IMR-90 (cell line): ENCODE data around the gene PDYN.

ENCODE experiments used
- BHLHE40 ChIP-seq: fragments of 150-350 bp; IDR thresholded peaks from 2 replicates; pipeline ENCODE4 v1.6.1; 2016; ENCODE audit warnings: mild to moderate bottlenecking, low read depth, low read length
- CTCF ChIP-seq: conservative IDR thresholded peaks from 2 replicates; pipeline ENCODE4 v1.5.1; 2012; ENCODE audit warnings: mild to moderate bottlenecking, low read depth, low read length, improper control_type of control experiment
- MAZ ChIP-seq: IDR thresholded peaks from 2 replicates; pipeline ENCODE4 v1.6.1; 2012; ENCODE audit warnings: low read depth, mild to moderate bottlenecking, low read length, improper control_type of control experiment, moderate library complexity, borderline replicate concordance
- POLR2A ChIP-seq: IDR thresholded peaks from 2 replicates; pipeline ENCODE4 v1.6.1; 2012; ENCODE audit warnings: mild to moderate bottlenecking, low read depth, low read length
- RFX5 ChIP-seq: IDR thresholded peaks from 2 replicates; pipeline ENCODE4 v1.8.0; 2012; ENCODE audit warnings: low read depth, mild to moderate bottlenecking, low read length, moderate library complexity
- SMC3 ChIP-seq: fragments of 150-350 bp; IDR thresholded peaks from 2 replicates; pipeline ENCODE4 v1.6.1; 2016; ENCODE audit warnings: low read depth, mild to moderate bottlenecking, antibody characterized with exemption, low read length, moderate library complexity

DNA sequence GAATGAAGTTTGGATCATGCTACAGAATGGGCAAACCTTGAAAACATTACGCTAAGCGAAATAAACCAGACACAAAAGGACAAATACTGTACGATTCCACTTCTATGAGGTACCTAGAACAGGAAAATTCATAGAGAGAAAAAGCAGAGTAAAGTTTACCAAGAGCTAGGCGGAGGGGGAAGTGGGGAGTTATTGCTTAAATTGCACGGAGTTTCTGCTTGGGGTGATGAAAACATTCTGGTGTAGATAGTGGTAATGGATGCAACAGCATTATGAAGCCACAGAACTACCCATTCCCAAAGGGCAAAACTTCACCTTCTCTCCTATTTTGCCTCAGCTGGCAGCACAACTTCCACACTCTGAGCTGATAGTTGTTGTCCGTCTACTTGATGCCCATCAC, 6.4 kb upstream of the PDYN start:
- TF ChIP-seq CTCF = no peak
- no peak for TF ChIP-seq RFX5
- TF ChIP-seq SMC3 = no peak
- no peak for TF ChIP-seq BHLHE40
- no peak for TF ChIP-seq MAZ
- TF ChIP-seq POLR2A = no peak
